H1 (cell line): Measurements from ENCODE around the gene MPIG6B. TPM values are rescaled to one million over a fixed set of nuclear protein-coding genes. Genes with fewer than 3 reads are reported as not detected.

Experiments
- CTCF ChIA-PET: fragments of 300-600 bp; sonication (Branson Sonifier 250); formaldehyde crosslinking; loops from one replicate; lab custom pipeline; 2021; ENCODE audit not compliant: partially characterized antibody; lab: Charles Lee
- POLR2A ChIA-PET: fragments of 300-600 bp; sonication (Branson Sonifier 250); formaldehyde crosslinking; loops from one replicate; lab custom pipeline; 2021; ENCODE audit warnings: inconsistent platforms; ENCODE audit not compliant: partially characterized antibody; lab: Charles Lee
- DNase-seq, 2 experiments: peaks; one replicate each; pipeline versions ENCODE4 v3.0.0 to v3.0.0-alpha.2; 2010 to 2022; ENCODE audit warnings: low spot score in 2 of 2, low read depth in 1 of 2, mixed read lengths in 1 of 2
- FAIRE-seq: peaks from 2 replicates; lab custom pipeline; 2011; peaks lifted over from hg19 to GRCh38; lab: Jason Lieb, UNC
- H2AFZ ChIP-seq: 2 replicates; pipeline ENCODE4 v1.8.1; 2012; ENCODE audit warnings: low read length, inconsistent platforms
- H2AK5ac ChIP-seq: 2 replicates; pipeline ENCODE4 v1.6.1; 2013; ENCODE audit warnings: low read depth, low read length
- H2BK120ac ChIP-seq: replicated peaks from 2 replicates; pipeline ENCODE3; 2013; ENCODE audit warnings: low read depth, low read length, inconsistent platforms
- H2BK12ac ChIP-seq: 2 replicates; pipeline ENCODE4 v1.6.1; 2013; ENCODE audit warnings: low read depth, low read length
- H2BK15ac ChIP-seq: 2 replicates; pipeline ENCODE4 v1.6.1; 2013; ENCODE audit warnings: low read length
- H2BK20ac ChIP-seq: 2 replicates; pipeline ENCODE4 v1.6.1; 2013; ENCODE audit warnings: low read length
- H2BK5ac ChIP-seq: 2 replicates; pipeline ENCODE4 v1.6.1; 2013; ENCODE audit warnings: low read depth, low read length
- H3K14ac ChIP-seq: 2 replicates; pipeline ENCODE4 v1.6.1; 2013; ENCODE audit warnings: inconsistent platforms; ENCODE audit not compliant: insufficient read length
- H3K18ac ChIP-seq: 2 replicates; pipeline ENCODE4 v1.6.1; 2013; ENCODE audit warnings: low read length; ENCODE audit errors: extremely low read depth
- H3K23ac ChIP-seq: 2 replicates; pipeline ENCODE4 v1.6.1; 2013; ENCODE audit warnings: inconsistent platforms; ENCODE audit not compliant: insufficient read length
- H3K23me2 ChIP-seq: 2 replicates; pipeline ENCODE4 v1.6.1; 2013; ENCODE audit warnings: low read depth, low read length
- H3K27ac ChIP-seq: 2 replicates; pipeline ENCODE4 v1.6.1; 2011; ENCODE audit warnings: low read depth, low read length, inconsistent platforms
- H3K27me3 ChIP-seq, 4 experiments: replicated peaks in 1 of 4; 1 replicate in 1 of 4; 2 replicates in 3 of 4; pipeline versions ENCODE4 v1.6.1 to v1.8.1; 2011 to 2013; ENCODE audit warnings: low read length in 3 of 4, mild to moderate bottlenecking in 3 of 4, inconsistent platforms in 2 of 4, mixed read lengths in 2 of 4, moderate library complexity in 1 of 4; ENCODE audit not compliant: control insufficient read depth in 3 of 4, insufficient read depth in 3 of 4; ENCODE audit errors: extremely low read depth in 1 of 4
- H3K36me3 ChIP-seq, 4 experiments: 2 replicates each; pipeline versions ENCODE4 v1.6.1 to v1.8.1; 2011 to 2013; ENCODE audit warnings: mild to moderate bottlenecking in 4 of 4, low read length in 3 of 4, moderate library complexity in 2 of 4, control low read depth in 1 of 4, inconsistent platforms in 1 of 4; ENCODE audit not compliant: insufficient read depth in 4 of 4, control insufficient read depth in 2 of 4
- H3K4ac ChIP-seq: replicated peaks from 2 replicates; pipeline ENCODE3; 2013; ENCODE audit warnings: low read length, low read depth, mixed read lengths, inconsistent platforms; ENCODE audit not compliant: insufficient read length
- H3K4me1 ChIP-seq, 4 experiments: replicated peaks in 1 of 4; 1 replicate in 1 of 4; 2 replicates in 3 of 4; pipeline versions ENCODE4 v1.6.1 to v1.8.1; 2011 to 2013; ENCODE audit warnings: low read length in 3 of 4, inconsistent platforms in 2 of 4, mixed read lengths in 1 of 4; ENCODE audit not compliant: insufficient read depth in 4 of 4, control insufficient read depth in 3 of 4
- H3K4me2 ChIP-seq, 2 experiments: 2 replicates each; pipeline versions ENCODE4 v1.6.1 to v1.8.1; 2011 to 2013; ENCODE audit warnings: low read depth in 2 of 2, low read length in 2 of 2, control low read depth in 1 of 2, inconsistent platforms in 1 of 2, mild to moderate bottlenecking in 1 of 2; ENCODE audit not compliant: insufficient read depth in 1 of 2
- H3K4me3 ChIP-seq, 4 experiments: fragments of 200-600, 300-600 bp in 1 of 4; sonication (generic), shearing (Covaris generic), sonication (Bioruptor Twin) in 1 of 4; 2 replicates each; pipeline versions ENCODE4 v1.5.1 to v1.8.1; 2011 to 2016; ENCODE audit warnings: low read length in 4 of 4, low read depth in 3 of 4, control low read depth in 2 of 4, inconsistent platforms in 2 of 4, mild to moderate bottlenecking in 2 of 4, mixed read lengths in 1 of 4, moderate library complexity in 1 of 4; ENCODE audit not compliant: insufficient read depth in 2 of 4; ENCODE audit errors: extremely low read depth in 1 of 4
- H3K56ac ChIP-seq: replicated peaks from 2 replicates; pipeline ENCODE3; 2013; ENCODE audit warnings: low read depth, mild to moderate bottlenecking, mixed read lengths, low read length, inconsistent platforms; ENCODE audit not compliant: insufficient read length
- H3K79me1 ChIP-seq: 2 replicates; pipeline ENCODE4 v1.6.1; 2013; ENCODE audit warnings: low read depth, low read length, control low read depth
- H3K79me2 ChIP-seq, 2 experiments: 2 replicates each; pipeline versions ENCODE4 v1.6.1 to v1.8.1; 2012 to 2013; ENCODE audit warnings: low read length in 2 of 2, mild to moderate bottlenecking in 2 of 2, inconsistent platforms in 1 of 2; ENCODE audit not compliant: insufficient read depth in 2 of 2, control insufficient read depth in 1 of 2
- H3K9ac ChIP-seq, 4 experiments: replicated peaks in 1 of 4; 1 replicate in 1 of 4; 2 replicates in 3 of 4; pipeline versions ENCODE4 v1.6.1 to v1.8.1; 2011 to 2013; ENCODE audit warnings: low read depth in 3 of 4, low read length in 3 of 4, control low read depth in 2 of 4, mild to moderate bottlenecking in 2 of 4, moderate library complexity in 2 of 4, inconsistent platforms in 1 of 4; ENCODE audit errors: extremely low read depth in 1 of 4
- H3K9me3 ChIP-seq, 2 experiments: 2 replicates each; pipeline versions ENCODE4 v1.6.1 to v1.8.1; 2012 to 2013; ENCODE audit warnings: mild to moderate bottlenecking in 2 of 2, moderate library complexity in 2 of 2, control low read depth in 1 of 2, inconsistent platforms in 1 of 2, low read depth in 1 of 2, low read length in 1 of 2, mixed read lengths in 1 of 2; ENCODE audit not compliant: insufficient read depth in 2 of 2
- H4K20me1 ChIP-seq, 2 experiments: replicated peaks in 1 of 2; 2 replicates each; pipeline versions ENCODE3 to v1.8.1; 2011 to 2013; ENCODE audit warnings: inconsistent platforms in 2 of 2, low read length in 2 of 2, mild to moderate bottlenecking in 1 of 2; ENCODE audit not compliant: insufficient read depth in 2 of 2, control insufficient read depth in 1 of 2
- H4K5ac ChIP-seq: 2 replicates; pipeline ENCODE4 v1.6.1; 2013; ENCODE audit warnings: low read length, low read depth, mixed read lengths, inconsistent platforms; ENCODE audit not compliant: insufficient read length
- H4K8ac ChIP-seq: 2 replicates; pipeline ENCODE4 v1.8.0; 2013; ENCODE audit warnings: mild to moderate bottlenecking, moderate library complexity, low read length, inconsistent platforms; ENCODE audit not compliant: insufficient read depth; ENCODE audit errors: extremely low read depth
- H4K91ac ChIP-seq: replicated peaks from 2 replicates; pipeline ENCODE3; 2013; ENCODE audit warnings: low read length, mixed read lengths, inconsistent platforms; ENCODE audit not compliant: insufficient read length
- EGR1 ChIP-seq: IDR thresholded peaks from 2 replicates; pipeline ENCODE4 v1.6.1; 2011; ENCODE audit warnings: low read depth, low read length, borderline replicate concordance
- JUND ChIP-seq: IDR thresholded peaks from 2 replicates; pipeline ENCODE4 v1.6.1; 2011; ENCODE audit warnings: mild to moderate bottlenecking, improper control_type of control experiment, low read length
- KDM5A ChIP-seq: fragments of 200-600 bp; IDR thresholded peaks from 2 replicates; pipeline ENCODE4 v1.7.1; 2012; ENCODE audit warnings: mild to moderate bottlenecking, low read length, inconsistent platforms, mixed read lengths
- RNF2 ChIP-seq: fragments of 200-900, 300-1000 bp; sonication (generic); IDR thresholded peaks from 2 replicates; pipeline ENCODE4 v1.7.1; 2016; ENCODE audit warnings: borderline replicate concordance, low read depth, mild to moderate bottlenecking, antibody characterized with exemption, low read length; ENCODE audit not compliant: poor library complexity, severe bottlenecking; ENCODE audit errors: missing control alignments
- SIN3A ChIP-seq, 2 experiments: IDR thresholded peaks in 1 of 2; conservative IDR thresholded peaks in 1 of 2; 2 replicates each; pipeline ENCODE4 v1.6.1; 2011 to 2012; ENCODE audit warnings: low read length in 2 of 2, improper control_type of control experiment in 1 of 2, low read depth in 1 of 2, mild to moderate bottlenecking in 1 of 2
- SRF ChIP-seq: IDR thresholded peaks from 2 replicates; pipeline ENCODE4 v1.6.1; 2011; ENCODE audit warnings: mild to moderate bottlenecking, low read depth, low read length, moderate library complexity
- TBP ChIP-seq: IDR thresholded peaks from 2 replicates; pipeline ENCODE4 v1.6.1; 2011; ENCODE audit warnings: low read depth, low read length, improper control_type of control experiment
- TEAD4 ChIP-seq: IDR thresholded peaks from 2 replicates; pipeline ENCODE4 v1.6.1; 2012; ENCODE audit warnings: low read depth, low read length, inconsistent platforms, mixed read lengths
- YY1 ChIP-seq: IDR thresholded peaks from 2 replicates; pipeline ENCODE4 v1.6.1; 2011; ENCODE audit warnings: low read depth, mild to moderate bottlenecking, low read length
- ZNF274 ChIP-seq: IDR thresholded peaks from 2 replicates; pipeline ENCODE4 v1.7.0; 2012; ENCODE audit warnings: low read length, borderline replicate concordance; ENCODE audit errors: extremely low read depth
- WGBS, 2 experiments: shearing (Covaris generic) in 1 of 2; methylation state at CpG; one replicate each; pipeline versions ENCODE4 v1.1.6 to v1.1.7; 2013 to 2015; ENCODE audit warnings: low lambda C conversion rate in 2 of 2, mixed read lengths in 2 of 2, inconsistent platforms in 1 of 2, low coverage in 1 of 2, missing lambda C conversion rate in 1 of 2; ENCODE audit not compliant: insufficient replicate concordance in 2 of 2, insufficient coverage in 1 of 2, insufficient read length in 1 of 2; ENCODE audit errors: extremely low coverage in 1 of 2, missing lambda C conversion rate in 1 of 2; 5-methylcytosine and 5-hydroxymethylcytosine counted together
- polyA plus RNA-seq, 7 experiments: library from polyadenylated mRNA; depleted of rRNA in 3 of 7; stranded (reverse) in 5 of 7; unstranded in 2 of 7; fragments of >200 nt in 5 of 7; fragments of 200-250 nt in 2 of 7; gene quantifications; 1 replicate in 5 of 7; 2 replicates in 1 of 7; 4 replicates in 1 of 7; pipeline versions ENCODE4 v1.2.1 to v1.2.3, GENCODE V29; 2011 to 2013; ENCODE audit warnings: missing spikeins in 2 of 7, mixed read lengths in 2 of 7
- total RNA-seq: library from RNA; stranded (reverse); fragmentation: NEBNext Ultra II Directional; extraction: Animal tissue kit (Norgen Biotek cat#: 25700); gene quantifications from 2 replicates; pipeline ENCODE4 v1.2.1, GENCODE V29; 2021

The MPIG6B gene
- total and polyA plus RNA-seq, 2 of the 8 experiments (the other 6 are each of a cell fraction or from before 2014, with no cell fraction given), result 0.18 TPM; not detected in 1

- Histone ChIP-seq H3K4ac (no peak within 1 kb of the TSS), H3K23ac (no peak within 1 kb of the TSS), H3K4me1 (peaks cover 0 to 10% (median 7%) of the 10 kb centered on the region in 4 experiments; a peak in 5 of 7 replicates), H3K18ac (no peak within 1 kb of the TSS), H3K4me3 (peak within 1 kb of the TSS; percentile 22 to 70 (median 60)), H3K4me2 (peak within 1 kb of the TSS; percentile 11 to 84), H2BK12ac (peak within 1 kb of the TSS; percentile 9; the same call in 1 of the 2 replicates), H3K14ac (no peak within 1 kb of the TSS), H3K27ac (no peak within 1 kb of the TSS), H2BK20ac (no peak within 1 kb of the TSS; the same call in 1 of the 2 replicates), H2BK120ac (no peak within 1 kb of the TSS), H3K36me3 (no peaks in the 10 kb centered on the region), H3K9me3 (no peaks in the 10 kb centered on the region), H3K79me1 (no peaks in the 10 kb centered on the region), H3K56ac (peak within 1 kb of the TSS; percentile 33), H4K20me1 (no peaks in the 10 kb centered on the region), H4K8ac (peak within 1 kb of the TSS; percentile 39), H2AK5ac (no peak within 1 kb of the TSS), H2BK5ac (peak within 1 kb of the TSS; percentile 35; the same call in 1 of the 2 replicates), H4K5ac (no peak within 1 kb of the TSS), H3K79me2 (no peaks in the 10 kb centered on the region), H3K27me3 (peaks cover 3 to 13% (median 12%) of the 10 kb centered on the region in 4 experiments; a peak in 6 of 7 replicates), H3K23me2 (peaks cover 11% of the 10 kb centered on the region; the same call in 1 of the 2 replicates), H2BK15ac (peak within 1 kb of the TSS; percentile 72; the same call in 1 of the 2 replicates), H2AFZ (peak within 1 kb of the TSS; percentile 15; the same call in 1 of the 2 replicates), H3K9ac (no peak within 1 kb of the TSS; a peak in 1 of 7 replicates), H4K91ac (no peak within 1 kb of the TSS)
- 21% methylated on average over 17 of the region's 17 CpGs; no CpG with 5 or more reads in 1 of the 2 experiments for WGBS, 2 experiments
- ChIA-PET POLR2A (interaction anchor here (0.8 to 2.5 kb wide), 15 partner anchors 8 to 150 kb away, joined by 3 to 20 read pairs (median 3); partner anchors contain the start of genes CLIC1, CSNK2B, DDAH2 and GPANK1), CTCF (interaction anchor here (0.6 to 2.6 kb wide), 30 partner anchors 9 to 151 kb away, joined by 3 to 11 read pairs (median 4); partner anchors contain the start of genes C6orf47, LY6G5B, LY6G6D and VARS1)
- FAIRE-seq (no peak), DNase-seq (peak in 1 of 2 experiments; percentile 79)
- TF ChIP-seq JUND (no peak), TBP (no peak), YY1 (peak; percentile 80), RNF2 (no peak), SRF (no peak), TEAD4 (no peak), ZNF274 (no peak), SIN3A (conservative IDR thresholded peaks at IDR 0.05 in 1 of 2, IDR thresholded peaks at IDR 0.05 in 1 of 2; ENCODE audit: low read depth in 1 of 2, low read length in 2 of 2) (peak in 1 of 2 experiments; percentile 84; a peak in 2 of 4 replicates), KDM5A (no peak), EGR1 (no peak)
These were observed 42.7 kb upstream of the MPIG6B start, which contains the start of gene LY6G5C for GRCh38 chr6:31680226-31681134. LY6G5C (minus strand) TSS chr6:31681067; CDS start chr6:31680373, 694 bp downstream.
